Small intestine (tissue), 7 donors: Measurements from ENCODE around the gene EPS15. TPM values are rescaled to one million over a fixed set of nuclear protein-coding genes. Genes with fewer than 3 reads are reported as not detected.
A peak's percentile ranks its signal among the peaks of the same experiment; 100 is the strongest.

Experiments
- DNase-seq, 2 donors: peaks; one replicate each; pipeline versions ENCODE4 v3.0.0 to v3.0.0-alpha.2; 2013
- FAIRE-seq: peaks from 2 replicates; lab custom pipeline; 2012; peaks lifted over from hg19 to GRCh38; lab: Jason Lieb, UNC
- H3K27ac ChIP-seq, 3 donors: one replicate each; pipeline ENCODE4 v1.5.1; 2013; ENCODE audit warnings: low read length in 2 of 3, mild to moderate bottlenecking in 2 of 3, control low read depth in 1 of 3, inconsistent platforms in 1 of 3, low read depth in 1 of 3, moderate library complexity in 1 of 3
- H3K27me3 ChIP-seq, 3 donors: one replicate each; pipeline ENCODE4 v1.6.1; 2013; ENCODE audit warnings: low read length in 3 of 3, inconsistent platforms in 1 of 3; ENCODE audit not compliant: control insufficient read depth in 3 of 3, insufficient read depth in 3 of 3
- H3K36me3 ChIP-seq, 3 donors: one replicate each; pipeline ENCODE4 v1.6.1; 2013; ENCODE audit warnings: low read length in 3 of 3, inconsistent platforms in 1 of 3, low read depth in 1 of 3, mild to moderate bottlenecking in 1 of 3, moderate library complexity in 1 of 3; ENCODE audit not compliant: control insufficient read depth in 3 of 3, insufficient read depth in 2 of 3
- H3K4me1 ChIP-seq, 3 donors: one replicate each; pipeline ENCODE4 v1.6.1; 2013; ENCODE audit warnings: low read length in 2 of 3, inconsistent platforms in 1 of 3, low read depth in 1 of 3, mild to moderate bottlenecking in 1 of 3, moderate library complexity in 1 of 3; ENCODE audit not compliant: control insufficient read depth in 3 of 3, insufficient read depth in 2 of 3
- H3K4me3 ChIP-seq, 3 donors: one replicate each; pipeline ENCODE4 v1.5.1; 2013; ENCODE audit warnings: low read length in 3 of 3, control low read depth in 1 of 3, inconsistent platforms in 1 of 3, low read depth in 1 of 3, mild to moderate bottlenecking in 1 of 3, moderate library complexity in 1 of 3
- H3K9me3 ChIP-seq, 2 donors: one replicate each; pipeline ENCODE4 v1.6.1; 2013; ENCODE audit warnings: low read depth in 1 of 2, low read length in 1 of 2; ENCODE audit not compliant: control insufficient read depth in 2 of 2, insufficient read depth in 1 of 2
- WGBS, 3 donors: extraction: QIAGEN DNeasy Blood & Tissue Kit; methylation state at CpG; one replicate each; pipeline ENCODE4 v1.1.7; 2013; 5-methylcytosine and 5-hydroxymethylcytosine counted together
- polyA plus RNA-seq, 4 donors: library from polyadenylated mRNA; stranded (reverse) in 3 of 4; unstranded in 1 of 4; fragments of 200-250 nt in 3 of 4; fragments of 120-200 nt in 1 of 4; gene quantifications; one replicate each; pipeline versions ENCODE4 v1.2.1 to v1.2.3, GENCODE V29; 2013
- donor health status: healthy with polysubstance abuse.
- donor health status: control.
- donor health status: control.
- donor health status: Bipolar disorder and iron deficiency.
- donor health status: healthy.

EPS15 gene
- polyA plus RNA-seq, 4 donors, result 14.1 to 29.4 (median 15.2) TPM

- 89 to 97% (median 91%) methylated on average over 3 of the region's 3 CpGs for WGBS, 3 donors
- FAIRE-seq, result no peak
- Histone ChIP-seq H3K4me1 (peaks cover 0 to 13% (median 0%) of the 10 kb centered on the region in 3 donors), H3K9me3 (no peaks in the 10 kb centered on the region), H3K27me3 (peaks cover 0 to 17% (median 10%) of the 10 kb centered on the region in 3 donors), H3K27ac (no peak overlapping the region), H3K4me3 (no peak overlapping the region), H3K36me3 (no peaks in the 10 kb centered on the region)
- no peak for DNase-seq
Observed at GRCh38 chr1:51343624-51344023, 175.4 kb downstream of the EPS15 start.

DNA sequence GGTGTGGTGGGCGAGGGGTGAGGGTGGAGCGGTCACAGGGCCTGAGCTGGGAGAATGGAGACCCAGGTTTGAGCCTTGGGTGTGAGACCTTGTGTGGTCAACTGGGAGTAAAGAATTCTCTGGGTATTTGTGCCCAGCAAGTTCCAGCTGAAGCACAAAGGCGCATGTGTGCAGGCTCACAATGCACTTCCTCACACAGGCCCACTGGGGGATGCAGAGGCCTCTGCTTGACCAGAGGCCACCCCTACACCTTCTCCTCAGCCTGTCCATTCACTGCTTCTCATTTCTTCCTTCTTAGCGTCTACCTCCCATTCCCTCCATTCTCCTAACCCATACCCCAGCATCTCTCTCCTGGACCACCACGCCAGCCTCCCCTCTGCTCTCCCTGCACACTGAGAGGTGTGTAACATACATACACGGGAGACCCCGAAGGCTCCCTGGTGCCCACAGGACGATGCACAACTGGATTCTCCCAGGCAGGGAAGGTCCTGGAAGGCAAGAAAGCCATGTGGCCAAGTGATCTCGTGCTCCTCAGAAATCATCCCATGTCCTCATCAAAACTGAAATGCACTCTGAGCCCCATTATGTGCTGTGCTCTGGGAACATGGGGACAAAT, 176.4 kb downstream of the EPS15 start:
- no peak overlapping the region for H3K4me3 ChIP-seq
- H3K27me3 ChIP-seq, result peaks cover 0 to 17% (median 10%) of the 10 kb centered on the region in 3 donors
- H3K27ac ChIP-seq, result no peak overlapping the region
- FAIRE-seq, result no peak
- no peaks in the 10 kb centered on the region for H3K9me3 ChIP-seq
- H3K4me1 ChIP-seq, result peaks cover 0 to 13% (median 0%) of the 10 kb centered on the region in 3 donors
- no peak for DNase-seq
- H3K36me3 ChIP-seq, result no peaks in the 10 kb centered on the region
- 92 to 95% (median 93%) methylated on average over 9 of the region's 9 CpGs for WGBS, 3 donors

DNA sequence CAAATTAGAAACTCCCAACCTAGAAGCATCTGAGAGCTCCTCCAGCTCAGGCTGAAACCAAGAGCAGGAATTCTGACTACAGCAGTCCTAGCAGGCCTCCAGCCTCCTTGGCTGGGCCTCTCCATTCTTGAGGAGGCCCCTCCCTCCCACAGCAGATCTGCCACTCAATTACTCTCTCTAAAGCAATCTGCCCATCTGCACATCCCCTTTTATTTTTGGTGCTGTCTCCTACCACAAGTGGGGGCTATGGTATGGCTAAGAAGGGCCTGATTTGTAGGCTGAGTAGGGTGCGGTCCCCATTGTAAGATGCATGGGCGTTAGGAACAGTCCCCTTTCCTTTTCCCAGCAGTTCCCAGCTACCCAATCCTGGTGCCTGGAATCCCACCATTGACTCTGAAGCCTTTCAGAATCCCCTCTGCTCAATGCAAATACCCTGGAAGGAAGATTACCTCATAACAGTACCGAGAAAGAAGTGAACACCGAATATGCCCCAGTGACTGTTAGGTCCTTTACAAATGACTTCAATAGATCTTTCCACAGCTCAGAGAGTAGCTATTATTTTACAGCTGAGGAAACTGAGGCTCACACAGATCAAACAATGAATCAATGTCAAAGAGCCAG, 177.1 kb downstream of the EPS15 start:
- DNase-seq (no peak), FAIRE-seq (no peak)
- no peaks in the 10 kb centered on the region for H3K36me3 ChIP-seq
- no peak overlapping the region for H3K27ac ChIP-seq
- peaks cover 0 to 6% (median 0%) of the 10 kb centered on the region in 3 donors for H3K4me1 ChIP-seq
- peaks cover 0 to 17% (median 10%) of the 10 kb centered on the region in 3 donors for H3K27me3 ChIP-seq
- H3K9me3 ChIP-seq, result no peaks in the 10 kb centered on the region
- 84 to 94% (median 89%) methylated on average over 4 of the region's 4 CpGs for WGBS, 3 donors
- H3K4me3 ChIP-seq, result no peak overlapping the region

- peaks cover 0 to 18% (median 2%) of the 10 kb centered on the region in 3 donors for H3K4me1 ChIP-seq
- H3K27ac ChIP-seq, result no peak overlapping the region
- no peaks in the 10 kb centered on the region for H3K36me3 ChIP-seq
- DNase-seq (no peak), FAIRE-seq (no peak)
- no peak overlapping the region for H3K4me3 ChIP-seq
- peaks cover 0 to 16% (median 10%) of the 10 kb centered on the region in 3 donors for H3K27me3 ChIP-seq
- H3K9me3 ChIP-seq, result no peaks in the 10 kb centered on the region
- 88 to 96% (median 93%) methylated on average over 6 of the region's 6 CpGs for WGBS, 3 donors
Observed at GRCh38 chr1:51340380-51340779, 178.7 kb downstream of the EPS15 start.

DNA sequence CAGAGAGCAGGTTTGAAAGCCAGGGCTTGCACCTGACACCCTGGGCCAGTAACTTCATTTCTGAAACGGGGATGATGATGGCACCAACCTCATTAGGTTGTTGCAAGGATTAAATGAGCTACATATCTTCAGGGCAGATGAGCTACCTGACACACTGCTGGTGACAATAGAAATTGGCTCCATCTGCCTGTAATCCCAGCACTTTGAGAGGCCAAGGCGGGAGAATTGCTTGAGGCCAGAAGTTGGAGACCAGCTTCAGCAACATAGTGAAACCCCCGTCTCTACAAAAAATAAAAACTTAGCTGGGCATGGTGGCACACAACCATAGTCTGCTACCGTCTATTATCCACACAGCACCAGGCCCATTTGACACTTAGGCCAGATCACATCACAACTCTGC, 182.4 kb downstream of the EPS15 start:
- no peaks in the 10 kb centered on the region for H3K9me3 ChIP-seq
- peaks cover 0 to 19% (median 2%) of the 10 kb centered on the region in 3 donors for H3K4me1 ChIP-seq
- H3K4me3 ChIP-seq, result no peak overlapping the region
- peak overlapping the region in 1 of 3 donors; percentile 60 for H3K27ac ChIP-seq
- whole genome bisulfite sequencing, 3 donors, result 77 to 88% (median 78%) methylated on average over 4 of the region's 4 CpGs
- no peaks in the 10 kb centered on the region for H3K27me3 ChIP-seq
- no peak for DNase-seq
- no peaks in the 10 kb centered on the region for H3K36me3 ChIP-seq
- FAIRE-seq, result no peak

- H3K4me1 ChIP-seq, result peaks cover 0 to 26% (median 2%) of the 10 kb centered on the region in 3 donors
- no peaks in the 10 kb centered on the region for H3K27me3 ChIP-seq
- DNase-seq (peak; percentile 66 to 68), FAIRE-seq (no peak)
- no peak overlapping the region for H3K4me3 ChIP-seq
- no peaks in the 10 kb centered on the region for H3K9me3 ChIP-seq
- 27 to 67% (median 40%) methylated on average over 3 of the region's 3 CpGs for WGBS, 3 donors
- H3K27ac ChIP-seq, result peak overlapping the region in 1 of 3 donors; percentile 60
- H3K36me3 ChIP-seq, result no peaks in the 10 kb centered on the region
Observed at GRCh38 chr1:51336004-51336403, 183.1 kb downstream of the EPS15 start.

DNA sequence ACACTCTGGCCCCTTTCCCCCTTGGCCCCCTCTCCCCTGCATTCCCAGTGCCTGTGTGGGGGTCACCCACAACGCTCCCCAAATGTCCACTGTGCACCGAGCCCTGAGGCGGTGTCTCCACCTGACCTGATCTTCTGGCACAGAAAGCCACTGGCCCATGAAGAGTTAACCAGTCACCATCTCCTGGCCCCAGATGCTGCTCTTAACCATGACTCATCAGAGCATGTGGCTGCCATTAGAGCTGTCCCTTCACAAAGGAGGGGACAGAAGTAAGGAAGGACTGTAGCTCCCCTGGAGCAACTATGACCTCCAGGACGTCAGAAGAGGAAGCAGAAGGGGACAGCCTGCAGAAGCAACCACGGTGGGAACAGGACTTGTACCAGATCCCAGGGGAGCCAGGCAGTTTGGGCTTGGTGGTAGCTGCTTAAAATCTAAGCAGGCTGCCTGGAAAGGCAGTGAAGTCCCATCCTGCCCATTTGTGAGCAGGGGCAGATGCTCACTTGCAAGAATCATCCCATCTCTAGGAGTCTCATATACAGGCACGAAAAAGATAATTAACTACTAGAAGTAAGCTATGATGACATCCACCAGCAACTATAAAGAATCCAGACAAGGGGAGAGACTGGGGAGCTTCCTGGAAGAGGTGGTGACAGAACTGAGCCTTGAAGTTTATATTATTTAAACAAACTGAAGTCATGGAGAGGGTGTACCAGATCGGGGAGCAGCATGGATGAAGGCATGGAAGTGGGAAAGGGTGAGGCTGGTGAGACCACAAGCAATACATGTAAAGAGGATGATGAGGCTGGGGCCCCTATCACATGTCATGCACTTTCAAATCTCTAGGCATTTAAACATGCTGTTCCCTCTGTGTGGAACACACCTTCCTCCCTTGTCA, 187.6 kb downstream of the EPS15 start:
- Histone ChIP-seq H3K4me3 (peak overlapping the region in 2 of 3 donors; percentile 62 to 70), H3K27me3 (peaks cover 0 to 3% (median 0%) of the 10 kb centered on the region in 3 donors), H3K36me3 (no peaks in the 10 kb centered on the region), H3K4me1 (peaks cover 2 to 34% (median 4%) of the 10 kb centered on the region in 3 donors), H3K27ac (peak overlapping the region in 2 of 3 donors; percentile 43 to 79), H3K9me3 (no peaks in the 10 kb centered on the region)
- WGBS, 3 donors, result 34 to 43% (median 37%) methylated on average over 7 of the region's 7 CpGs
- DNase-seq (peak; percentile 67 to 87), FAIRE-seq (no peak)
